AG04450 (cell line): ENCODE measurements around the gene ADSS1. TPM values are rescaled to one million over a fixed set of nuclear protein-coding genes. Genes with fewer than 3 reads are reported as not detected.

Experiments used
- CTCF ChIA-PET: fragments of 300-600, 350-600 bp; formaldehyde crosslinking; extraction: SDS; loops from one replicate; lab custom pipeline; 2022; ENCODE audit warnings: antibody characterized with exemption, inconsistent platforms; lab: Charles Lee
- POLR2A ChIA-PET: fragments of 350-600 bp; formaldehyde crosslinking; extraction: SDS; loops from one replicate; lab custom pipeline; 2021; ENCODE audit warnings: antibody characterized with exemption, inconsistent platforms; lab: Yijun Ruan, JAX
- DNase-seq: peaks from one replicate; pipeline ENCODE4 v3.0.0-alpha.2; 2011; ENCODE audit warnings: low read depth, low spot score
- H3K27ac ChIP-seq: one replicate; pipeline ENCODE4 v1.5.1; 2012; ENCODE audit warnings: low read depth, low read length, control low read depth
- H3K27me3 ChIP-seq: one replicate; pipeline ENCODE4 v1.6.0; 2012; ENCODE audit warnings: low read length; ENCODE audit not compliant: control insufficient read depth, insufficient read depth
- H3K4me3 ChIP-seq: 2 replicates; pipeline ENCODE4 v1.5.1; 2011; ENCODE audit warnings: mild to moderate bottlenecking, low read depth, low read length, control low read depth
- H3K9me3 ChIP-seq: 2 replicates; pipeline ENCODE4 v1.5.1; 2012; ENCODE audit warnings: low read length; ENCODE audit not compliant: control insufficient read depth, insufficient read depth
- CTCF ChIP-seq: IDR thresholded peaks from 2 replicates; pipeline ENCODE4 v1.5.1; 2011; ENCODE audit warnings: low read depth, low read length, control low read depth, inconsistent platforms
- polyA plus RNA-seq: library from polyadenylated mRNA; depleted of rRNA; stranded (reverse); fragments of >200 nt; gene quantifications from 2 replicates; pipeline ENCODE4 v1.2.3, GENCODE V29; 2011

The ADSS1 gene
- polyA plus RNA-seq, 1 experiment, result 2.8 TPM

- CTCF ChIA-PET, result interaction anchor here (1.3 to 2.0 kb wide), 3 partner anchors 10 to 33 kb away, joined by 4 to 5 read pairs (median 4); partner anchors contain the start of gene ADSS1
- POLR2A ChIA-PET, result interaction anchor here (0.7 to 1.5 kb wide), 3 partner anchors 10 to 136 kb away, joined by 3 to 4 read pairs (median 3); no protein-coding TSS in a partner anchor
- DNase-seq, result no peak
- no peak for TF ChIP-seq CTCF
- Histone ChIP-seq H3K27me3 (no peaks in the 10 kb centered on the region), H3K4me3 (peak overlapping the region; percentile 87), H3K27ac (peak overlapping the region; percentile 2), H3K9me3 (no peaks in the 10 kb centered on the region; the same call in 1 of the 2 replicates)
Measured at GRCh38 chr14:104690861-104691455, 33.1 kb upstream of the ADSS1 start.

- POLR2A ChIA-PET, result no interaction called here
- Histone ChIP-seq H3K9me3 (no peaks in the 10 kb centered on the region; the same call in 1 of the 2 replicates), H3K27me3 (no peaks in the 10 kb centered on the region), H3K4me3 (peak overlapping the region; percentile 87; the same call in 1 of the 2 replicates), H3K27ac (no peak overlapping the region)
- no peak for DNase-seq
- TF ChIP-seq CTCF, result no peak
- CTCF ChIA-PET, result interaction anchor here (1.3 to 2.0 kb wide), 2 partner anchors 17 to 32 kb away, joined by 4 to 5 read pairs; partner anchors contain the start of gene ADSS1
Measured at GRCh38 chr14:104691546-104692260, 32.3 kb upstream of the ADSS1 start.

GRCh38 chr14:104692261-104692938 lies 31.6 kb upstream of the ADSS1 start:
- no peak overlapping the region for H3K27ac ChIP-seq
- H3K9me3 ChIP-seq, result no peaks in the 10 kb centered on the region; the same call in 1 of the 2 replicates
- ChIA-PET CTCF (no interaction called here), POLR2A (no interaction called here)
- no peak for TF ChIP-seq CTCF
- no peaks in the 10 kb centered on the region for H3K27me3 ChIP-seq
- DNase-seq, result no peak
- H3K4me3 ChIP-seq, result no peak overlapping the region

GRCh38 chr14:104692939-104693315 lies 31.1 kb upstream of the ADSS1 start:
- CTCF ChIA-PET, result interaction anchor here (1.2 kb wide), 1 partner anchor 16 kb away, joined by 3 read pairs; no protein-coding TSS in a partner anchor
- H3K9me3 ChIP-seq, result no peaks in the 10 kb centered on the region; the same call in 1 of the 2 replicates
- H3K27me3 ChIP-seq, result no peaks in the 10 kb centered on the region
- H3K27ac ChIP-seq, result no peak overlapping the region
- no peak overlapping the region for H3K4me3 ChIP-seq
- POLR2A ChIA-PET, result no interaction called here
- no peak for DNase-seq
- TF ChIP-seq CTCF, result no peak
